Endothelial cell of hepatic sinusoid (primary cell): ENCODE data around the gene PRAMEF25.
"Not testable (repeated sequence)": the region's sequence is repeated elsewhere in the genome, so short reads cannot be mapped to it uniquely, and the experiment has no call there.

Experiments
- in situ Hi-C: cut with HindIII; loops from 2 replicates; pipeline ENCODE4 v1.10.0; 2017; ENCODE audit warnings: low sequenced_read_pairs

PRAMEF25 gene

DNA sequence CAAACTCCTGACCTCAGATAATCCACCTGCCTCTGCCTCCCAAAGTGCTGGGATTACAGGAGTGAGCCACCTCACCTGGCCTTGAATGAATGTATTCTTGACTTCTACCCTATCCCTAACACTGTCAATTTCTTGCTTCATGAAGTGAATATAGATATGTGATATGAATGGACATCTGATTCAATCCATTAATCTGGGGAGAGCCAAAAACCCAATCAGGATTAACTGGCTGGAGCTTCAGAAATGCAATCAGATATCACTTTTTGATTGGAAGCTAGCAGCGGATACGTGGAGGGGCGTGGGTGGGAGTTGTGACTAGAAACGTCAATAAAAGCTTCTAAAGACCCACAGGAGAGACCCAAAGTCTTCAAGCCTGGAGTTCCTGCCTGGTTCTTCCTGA lies at the start of gene PRAMEF25:
TSS of gene PRAMEF25 (plus strand) at position 301 of the 400 bp plus-strand sequence. CDS start 2,920 bp downstream, outside the sequence.
- in situ Hi-C loops = not testable (repeated sequence)

DNA sequence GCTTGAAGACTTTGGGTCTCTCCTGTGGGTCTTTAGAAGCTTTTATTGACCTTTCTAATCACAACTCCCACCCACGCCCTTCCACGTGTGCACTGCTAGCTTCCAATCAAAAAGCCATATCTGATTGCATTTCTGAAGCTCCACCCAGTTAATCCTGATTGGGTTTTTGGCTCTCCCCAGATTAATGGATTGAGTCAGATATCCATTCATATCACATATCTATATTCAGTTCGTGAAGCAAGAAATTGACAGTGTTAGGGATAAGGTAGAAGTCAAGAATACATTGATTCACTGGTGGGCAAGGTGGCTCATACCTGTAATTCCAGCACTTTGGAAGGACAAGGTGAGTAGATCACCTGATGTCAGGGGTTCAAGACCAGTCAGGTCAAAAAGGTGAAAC lies 14.1 kb upstream of the PRAMEF25 start, which contains the start of gene PRAMEF27:
TSS of gene PRAMEF27 (minus strand) at position 101 of the 400 bp plus-strand sequence. CDS start 2,916 bp downstream, outside the sequence.
- in situ Hi-C loops = not testable (repeated sequence)

DNA sequence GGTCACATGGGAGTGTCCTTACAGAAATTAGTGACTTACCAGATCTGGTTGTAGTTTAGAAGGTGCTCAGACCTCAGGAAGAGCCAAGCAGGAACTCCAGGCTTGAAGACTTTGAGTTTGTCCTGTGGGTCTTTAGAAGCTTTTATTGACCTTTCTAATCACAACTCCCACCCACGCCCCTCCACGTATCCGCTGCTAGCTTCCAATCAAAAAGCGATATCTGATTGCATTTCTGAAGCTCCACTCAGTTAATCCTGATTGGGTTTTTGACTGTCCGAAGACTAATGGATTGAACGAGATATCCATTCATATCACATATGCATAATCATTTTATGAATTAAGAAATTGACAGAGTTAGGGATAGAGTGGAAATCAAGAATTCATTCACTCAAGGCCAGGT lies 46.2 kb downstream of the PRAMEF25 start, which contains the start of gene HNRNPCL2:
TSS of gene HNRNPCL2 (minus strand) at position 101 of the 400 bp plus-strand sequence. CDS start 454 bp downstream, outside the sequence.
- in situ Hi-C loops = not testable (repeated sequence)
